Ovary (tissue), 3 donors: ENCODE measurements around the gene CHST4.

Experiments
- CTCF ChIP-seq, 3 donors: fragments of 450-650 bp in 2 of 3; fragments of 200-600 bp in 1 of 3; IDR thresholded peaks; one replicate each; pipeline versions ENCODE4 v1.5.1 to v1.8.0; 2016 to 2022; ENCODE audit warnings: antibody characterized with exemption in 3 of 3, mild to moderate bottlenecking in 1 of 3
- POLR2A ChIP-seq: fragments of 450-650 bp; IDR thresholded peaks from one replicate; pipeline ENCODE4 v1.6.1; 2017; ENCODE audit warnings: antibody characterized with exemption, mild to moderate bottlenecking, moderate library complexity
- donor health status: DM: no; HTN: no; CAD: no.

- TF ChIP-seq CTCF (IDR thresholded peaks at IDR 0.05) (no peak), POLR2A (no peak)
Observed at GRCh38 chr16:71489122-71489521, 37.1 kb upstream of the CHST4 start, which contains the start of gene ZNF19.
